Osteoblast (primary cell): Measurements from ENCODE around the gene RNASE13. TPM values are rescaled to one million over a fixed set of nuclear protein-coding genes. Genes with fewer than 3 reads are reported as not detected.

ENCODE experiments used
- DNase-seq: peaks from one replicate; pipeline ENCODE4 v3.0.0; 2011; ENCODE audit warnings: low spot score, mixed read lengths; ENCODE audit not compliant: insufficient read length; ENCODE audit errors: missing footprints
- H2AFZ ChIP-seq: 2 replicates; pipeline ENCODE4 v1.6.0; 2011; ENCODE audit warnings: mild to moderate bottlenecking, low read length
- H3K27ac ChIP-seq: 2 replicates; pipeline ENCODE4 v1.5.1; 2011; ENCODE audit warnings: mild to moderate bottlenecking, low read depth, low read length, moderate library complexity
- H3K27me3 ChIP-seq: 2 replicates; pipeline ENCODE4 v1.6.0; 2012; ENCODE audit warnings: mild to moderate bottlenecking, control low read depth, inconsistent platforms, low read length, moderate library complexity; ENCODE audit not compliant: insufficient read depth
- H3K36me3 ChIP-seq: 2 replicates; pipeline ENCODE4 v1.5.1; 2011; ENCODE audit warnings: mild to moderate bottlenecking, low read length, control low read depth, moderate library complexity; ENCODE audit not compliant: insufficient read depth
- H3K4me1 ChIP-seq: 2 replicates; pipeline ENCODE4 v1.5.1; 2011; ENCODE audit warnings: mild to moderate bottlenecking, low read length, control low read depth, moderate library complexity; ENCODE audit not compliant: insufficient read depth
- H3K4me2 ChIP-seq: 2 replicates; pipeline ENCODE4 v1.6.0; 2011; ENCODE audit warnings: mild to moderate bottlenecking, low read length; ENCODE audit not compliant: insufficient read depth
- H3K4me3 ChIP-seq: fragments of 200-600 bp; sonication (generic); 3 replicates; pipeline ENCODE4 v1.5.1; 2012; ENCODE audit warnings: mild to moderate bottlenecking, low read length, inconsistent platforms; ENCODE audit not compliant: insufficient read depth
- H3K79me2 ChIP-seq: 2 replicates; pipeline ENCODE4 v1.6.0; 2012; ENCODE audit warnings: mild to moderate bottlenecking, low read length, control low read depth, inconsistent platforms; ENCODE audit not compliant: insufficient read depth
- H3K9me3 ChIP-seq: 2 replicates; pipeline ENCODE4 v1.5.1; 2011; ENCODE audit warnings: low read depth, low read length, control low read depth
- H4K20me1 ChIP-seq: 2 replicates; pipeline ENCODE4 v1.6.0; 2012; ENCODE audit warnings: mild to moderate bottlenecking, low read length, control low read depth; ENCODE audit not compliant: insufficient read depth
- CTCF ChIP-seq: IDR thresholded peaks from 2 replicates; pipeline ENCODE4 v1.5.1; 2011; ENCODE audit warnings: mild to moderate bottlenecking, low read depth, low read length, moderate library complexity; ENCODE audit errors: extremely low read depth
- total RNA-seq: library from RNA; depleted of rRNA; stranded (reverse); fragments of >200 nt; gene quantifications from 2 replicates; pipeline ENCODE4 v1.2.3, GENCODE V29; 2012

Gene RNASE13
- total RNA-seq, 1 donor, result not detected

GRCh38 chr14:21003788-21004346 is 30.7 kb downstream of the RNASE13 start:
- Histone ChIP-seq H3K36me3 (no peaks in the 10 kb centered on the region), H4K20me1 (no peaks in the 10 kb centered on the region), H3K4me3 (no peak overlapping the region), H3K27me3 (no peaks in the 10 kb centered on the region), H3K4me2 (no peak overlapping the region), H3K9me3 (no peaks in the 10 kb centered on the region), H3K27ac (no peak overlapping the region), H3K79me2 (no peaks in the 10 kb centered on the region), H2AFZ (no peak overlapping the region), H3K4me1 (no peaks in the 10 kb centered on the region)
- no peak for TF ChIP-seq CTCF
- DNase-seq, result no peak

- Histone ChIP-seq H3K27me3 (no peaks in the 10 kb centered on the region), H3K4me3 (no peak overlapping the region), H3K79me2 (no peaks in the 10 kb centered on the region), H3K4me2 (no peak overlapping the region), H3K9me3 (no peaks in the 10 kb centered on the region), H3K27ac (no peak overlapping the region), H3K36me3 (peaks cover 12% of the 10 kb centered on the region), H2AFZ (no peak overlapping the region), H3K4me1 (no peaks in the 10 kb centered on the region), H4K20me1 (no peaks in the 10 kb centered on the region)
- TF ChIP-seq CTCF, result no peak
- no peak for DNase-seq
Observed at GRCh38 chr14:21001218-21001617, 33.4 kb downstream of the RNASE13 start.

GRCh38 chr14:20999591-20999990 is 35.0 kb downstream of the RNASE13 start:
- Histone ChIP-seq H3K9me3 (no peaks in the 10 kb centered on the region), H3K27me3 (no peaks in the 10 kb centered on the region), H3K4me2 (no peak overlapping the region), H3K4me1 (no peaks in the 10 kb centered on the region), H3K4me3 (no peak overlapping the region), H3K79me2 (no peaks in the 10 kb centered on the region), H3K27ac (no peak overlapping the region), H3K36me3 (peaks cover 28% of the 10 kb centered on the region), H2AFZ (no peak overlapping the region), H4K20me1 (no peaks in the 10 kb centered on the region)
- DNase-seq, result no peak
- no peak for TF ChIP-seq CTCF

- DNase-seq, result peak; percentile 77
- no peak within 1 kb of the TSS for H3K4me2 ChIP-seq
- H3K9me3 ChIP-seq, result no peaks in the 10 kb centered on the region
- H3K4me1 ChIP-seq, result no peaks in the 10 kb centered on the region
- H3K36me3 ChIP-seq, result peaks cover 36% of the 10 kb centered on the region
- H3K4me3 ChIP-seq, result no peak within 1 kb of the TSS
- no peaks in the 10 kb centered on the region for H3K79me2 ChIP-seq
- TF ChIP-seq CTCF, result no peak
- no peaks in the 10 kb centered on the region for H3K27me3 ChIP-seq
- H4K20me1 ChIP-seq, result no peaks in the 10 kb centered on the region
- H2AFZ ChIP-seq, result no peak within 1 kb of the TSS
- no peak within 1 kb of the TSS for H3K27ac ChIP-seq
Observed at GRCh38 chr14:20998674-20999366, 35.8 kb downstream of the RNASE13 start, which contains the start of gene SLC39A2. TSS of gene SLC39A2 (plus strand) at chr14:20999293. CDS start at chr14:20999447, 154 bp downstream.
